Liver (tissue), 9 donors: ENCODE measurements around the gene STIM1. TPM values are rescaled to one million over a fixed set of nuclear protein-coding genes. Genes with fewer than 3 reads are reported as not detected.

Experiments used
- DNase-seq: peaks from one replicate; pipeline ENCODE4 v3.0.0-alpha.2; 2017; ENCODE audit warnings: low spot score
- H3K27ac ChIP-seq, 2 donors: one replicate each; pipeline ENCODE4 v1.7.0; 2013; ENCODE audit warnings: inconsistent platforms in 2 of 2, low read length in 2 of 2, control low read depth in 1 of 2, low read depth in 1 of 2, mild to moderate bottlenecking in 1 of 2
- H3K27me3 ChIP-seq, 4 donors: one replicate each; pipeline versions ENCODE4 v1.6.1 to v1.7.0; 2013; ENCODE audit warnings: low read length in 3 of 4, inconsistent platforms in 1 of 4, mild to moderate bottlenecking in 1 of 4, moderate library complexity in 1 of 4; ENCODE audit not compliant: control insufficient read depth in 4 of 4, insufficient read depth in 4 of 4
- H3K36me3 ChIP-seq, 4 donors: one replicate each; pipeline versions ENCODE4 v1.6.1 to v1.7.0; 2013; ENCODE audit warnings: low read length in 3 of 4, mild to moderate bottlenecking in 3 of 4, low read depth in 1 of 4, moderate library complexity in 1 of 4; ENCODE audit not compliant: control insufficient read depth in 4 of 4, insufficient read depth in 3 of 4
- H3K4me1 ChIP-seq, 4 donors: one replicate each; pipeline versions ENCODE4 v1.6.1 to v1.7.0; 2013; ENCODE audit warnings: low read length in 3 of 4, mild to moderate bottlenecking in 3 of 4, moderate library complexity in 1 of 4; ENCODE audit not compliant: control insufficient read depth in 4 of 4, insufficient read depth in 4 of 4
- H3K4me3 ChIP-seq, 3 donors: one replicate each; pipeline versions ENCODE4 v1.6.1 to v1.7.0; 2013; ENCODE audit warnings: low read length in 3 of 3, control low read depth in 1 of 3, low read depth in 1 of 3, mild to moderate bottlenecking in 1 of 3
- H3K9ac ChIP-seq, 2 donors: one replicate each; pipeline ENCODE4 v1.7.0; 2013; ENCODE audit warnings: low read length in 2 of 2, mild to moderate bottlenecking in 2 of 2, moderate library complexity in 2 of 2, control low read depth in 1 of 2, low read depth in 1 of 2
- H3K9me3 ChIP-seq, 4 donors: one replicate each; pipeline versions ENCODE4 v1.6.1 to v1.7.0; 2013; ENCODE audit warnings: low read length in 3 of 4; ENCODE audit not compliant: control insufficient read depth in 4 of 4
- CTCF ChIP-seq: fragments of 150-350 bp; IDR thresholded peaks from 2 replicates; pipeline ENCODE4 v1.5.1; 2017; ENCODE audit warnings: improper control_type of control experiment, low read depth, low read length; ENCODE audit not compliant: missing input control
- EGR1 ChIP-seq, 2 donors: IDR thresholded peaks; 2 replicates each; pipeline ENCODE4 v1.6.1; 2016 to 2018; ENCODE audit warnings: antibody characterized with exemption in 2 of 2, low read depth in 2 of 2
- FOXA1 ChIP-seq: IDR thresholded peaks from 2 replicates; pipeline ENCODE4 v1.6.1; 2016; ENCODE audit warnings: antibody characterized with exemption
- FOXA2 ChIP-seq: IDR thresholded peaks from 2 replicates; pipeline ENCODE4 v1.6.1; 2016; ENCODE audit warnings: antibody characterized with exemption
- GABPA ChIP-seq, 2 donors: IDR thresholded peaks in 1 of 2; conservative IDR thresholded peaks in 1 of 2; 2 replicates each; pipeline ENCODE4 v1.6.1; 2016; ENCODE audit warnings: antibody characterized with exemption in 2 of 2, mild to moderate bottlenecking in 1 of 2, moderate library complexity in 1 of 2
- HNF4A ChIP-seq, 2 donors: conservative IDR thresholded peaks; 2 replicates each; pipeline ENCODE4 v1.6.1; 2016; ENCODE audit warnings: antibody characterized with exemption in 2 of 2, mild to moderate bottlenecking in 2 of 2
- HNF4G ChIP-seq: IDR thresholded peaks from 2 replicates; pipeline ENCODE4 v1.6.1; 2016; ENCODE audit warnings: antibody characterized with exemption
- JUND ChIP-seq, 2 donors: IDR thresholded peaks; 2 replicates each; pipeline ENCODE4 v1.6.1; 2016; ENCODE audit warnings: antibody characterized with exemption in 2 of 2
- MAX ChIP-seq: IDR thresholded peaks from 2 replicates; pipeline ENCODE4 v1.6.1; 2016; ENCODE audit warnings: antibody characterized with exemption
- NR2F2 ChIP-seq: IDR thresholded peaks from 2 replicates; pipeline ENCODE4 v1.6.1; 2016; ENCODE audit warnings: antibody characterized with exemption
- RAD21 ChIP-seq, 2 donors: IDR thresholded peaks; 2 replicates each; pipeline ENCODE4 v1.6.1; 2016; ENCODE audit warnings: antibody characterized with exemption in 2 of 2, mild to moderate bottlenecking in 2 of 2
- RXRA ChIP-seq, 2 donors: IDR thresholded peaks; 2 replicates each; pipeline ENCODE4 v1.6.1; 2017 to 2018; ENCODE audit warnings: antibody characterized with exemption in 2 of 2, mild to moderate bottlenecking in 1 of 2
- SP1 ChIP-seq: IDR thresholded peaks from 2 replicates; pipeline ENCODE4 v1.6.1; 2018; ENCODE audit warnings: antibody characterized with exemption, mild to moderate bottlenecking
- YY1 ChIP-seq: IDR thresholded peaks from 2 replicates; pipeline ENCODE4 v1.6.1; 2016; ENCODE audit warnings: antibody characterized with exemption, mild to moderate bottlenecking
- ZBTB33 ChIP-seq: IDR thresholded peaks from 2 replicates; pipeline ENCODE4 v1.6.1; 2016; ENCODE audit warnings: antibody characterized with exemption
- WGBS: extraction: QIAGEN DNeasy Blood & Tissue Kit; methylation state at CpG from one replicate; pipeline ENCODE4 v1.1.7; 2013; 5-methylcytosine and 5-hydroxymethylcytosine counted together
- polyA plus RNA-seq, 2 donors: library from polyadenylated mRNA; stranded (reverse) in 1 of 2; unstranded in 1 of 2; fragments of 200-250 nt in 1 of 2; fragments of >200 nt in 1 of 2; fragmentation: Nextera tagmentation in 1 of 2; extraction: Ambion mirVana in 1 of 2; gene quantifications; one replicate each; pipeline versions ENCODE4 v1.2.1 to v1.2.3, GENCODE V29; 2013 to 2015
- total RNA-seq, 2 donors: library from RNA; depleted of rRNA; stranded (reverse); fragments of >200 nt; gene quantifications; one replicate each; pipeline ENCODE4 v1.2.3, GENCODE V29; 2014
- donor health status: healthy.
- donor health status: healthy.
- donor health status: healthy.
- donor health status: healthy.
- donor health status: healthy.

The STIM1 gene
- total and polyA plus RNA-seq, 4 donors = 19.7 to 42.9 (median 25.1) TPM

GRCh38 chr11:3827434-3828186, 27.9 kb upstream of the STIM1 start:
- Histone ChIP-seq H3K9me3 (no peaks in the 10 kb centered on the region), H3K4me1 (peaks cover 0 to 6% (median 1%) of the 10 kb centered on the region in 4 donors), H3K9ac (no peak overlapping the region), H3K36me3 (peaks cover 4 to 17% (median 13%) of the 10 kb centered on the region in 4 donors), H3K27me3 (no peaks in the 10 kb centered on the region), H3K27ac (no peak overlapping the region), H3K4me3 (no peak overlapping the region)
- WGBS = 94% methylated on average over 35 of the region's 35 CpGs
- DNase-seq = no peak
- no peak for TF ChIP-seq FOXA2
- no peak for TF ChIP-seq RXRA (IDR thresholded peaks at IDR 0.05)
- TF ChIP-seq GABPA (IDR thresholded peaks at IDR 0.05 in 1 of 2, conservative IDR thresholded peaks at IDR 0.05 in 1 of 2) = no peak
- TF ChIP-seq ZBTB33 = no peak
- TF ChIP-seq FOXA1 = no peak
- no peak for TF ChIP-seq HNF4A (conservative IDR thresholded peaks at IDR 0.05)
- TF ChIP-seq JUND (IDR thresholded peaks at IDR 0.05) = no peak
- no peak for TF ChIP-seq HNF4G
- no peak for TF ChIP-seq EGR1 (IDR thresholded peaks at IDR 0.05; ENCODE audit: low read depth in 2 of 2)
- TF ChIP-seq CTCF = no peak
- no peak for TF ChIP-seq RAD21 (IDR thresholded peaks at IDR 0.05)

- no peaks in the 10 kb centered on the region for H3K9me3 ChIP-seq
- no peaks in the 10 kb centered on the region for H3K27me3 ChIP-seq
- peaks cover 4 to 17% (median 13%) of the 10 kb centered on the region in 4 donors for H3K36me3 ChIP-seq
- H3K4me1 ChIP-seq = peaks cover 0 to 15% (median 3%) of the 10 kb centered on the region in 4 donors
- no peak overlapping the region for H3K4me3 ChIP-seq
- DNase-seq = no peak
- TF ChIP-seq RXRA (IDR thresholded peaks at IDR 0.05) = no peak
- TF ChIP-seq HNF4A (conservative IDR thresholded peaks at IDR 0.05) = no peak
- TF ChIP-seq MAX = no peak
- no peak for TF ChIP-seq GABPA (IDR thresholded peaks at IDR 0.05 in 1 of 2, conservative IDR thresholded peaks at IDR 0.05 in 1 of 2)
- no peak for TF ChIP-seq SP1
- TF ChIP-seq HNF4G = no peak
- TF ChIP-seq EGR1 (IDR thresholded peaks at IDR 0.05; ENCODE audit: low read depth in 2 of 2) = no peak
- WGBS = 99% methylated on average over 3 of the region's 3 CpGs
- no peak overlapping the region for H3K27ac ChIP-seq
- no peak overlapping the region for H3K9ac ChIP-seq
These were observed 25.4 kb upstream of the STIM1 start for GRCh38 chr11:3830088-3830487.

GRCh38 chr11:3830730-3831129, 24.7 kb upstream of the STIM1 start:
- H3K27ac ChIP-seq = no peak overlapping the region
- 77% methylated on average over 1 of the region's 1 CpG for WGBS
- H3K4me3 ChIP-seq = no peak overlapping the region
- no peak overlapping the region for H3K9ac ChIP-seq
- DNase-seq = no peak
- no peaks in the 10 kb centered on the region for H3K27me3 ChIP-seq
- no peaks in the 10 kb centered on the region for H3K9me3 ChIP-seq
- H3K4me1 ChIP-seq = peaks cover 2 to 15% (median 3%) of the 10 kb centered on the region in 4 donors
- peaks cover 4 to 15% (median 13%) of the 10 kb centered on the region in 4 donors for H3K36me3 ChIP-seq
- TF ChIP-seq EGR1 (IDR thresholded peaks at IDR 0.05; ENCODE audit: low read depth in 2 of 2) = no peak
- no peak for TF ChIP-seq RXRA (IDR thresholded peaks at IDR 0.05)
- TF ChIP-seq ZBTB33 = no peak
- no peak for TF ChIP-seq HNF4A (conservative IDR thresholded peaks at IDR 0.05)
- TF ChIP-seq FOXA2 = no peak
- no peak for TF ChIP-seq CTCF
- TF ChIP-seq YY1 = no peak
- TF ChIP-seq NR2F2 = no peak
- TF ChIP-seq FOXA1 = no peak
- TF ChIP-seq JUND (IDR thresholded peaks at IDR 0.05) = no peak
- TF ChIP-seq SP1 = no peak
